ENCODE measurements around the gene TSC22D4. TPM values are rescaled to one million over a fixed set of nuclear protein-coding genes. Genes with fewer than 3 reads are reported as not detected.

The TSC22D4 gene
- total RNA-seq, 2 experiments from 2014 or later: 133 to 136 TPM

GRCh38 chr7:100427762-100428198 is 51.2 kb downstream of the TSC22D4 start:
- CTCF ChIA-PET: interaction anchor here (0.8 to 2.7 kb wide), 7 partner anchors 9 to 425 kb away, joined by 4 to 9 read pairs (median 5); partner anchors contain the start of genes MOSPD3, PPP1R35 and SLC12A9
- DNase-seq: no peak

DNA sequence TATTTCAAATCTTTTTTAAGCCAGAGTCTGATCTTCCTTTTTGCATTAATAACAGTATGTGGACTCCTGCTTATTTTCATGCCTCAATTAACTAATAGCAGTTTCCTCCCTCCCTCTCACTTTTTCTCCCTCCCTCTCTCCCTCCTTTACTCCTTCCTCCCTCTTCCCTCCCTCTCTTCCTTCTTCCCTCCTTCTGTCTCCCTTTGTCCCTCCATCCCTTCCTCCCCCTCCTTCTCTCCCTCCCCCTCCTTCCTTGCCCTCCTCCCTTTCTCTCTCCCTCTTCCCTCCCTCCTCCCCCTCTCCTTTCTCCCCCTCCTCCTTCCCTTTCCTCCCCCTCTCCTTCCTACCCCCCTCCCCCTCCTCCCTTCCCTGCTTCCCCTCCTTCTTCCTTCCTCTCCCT is 52.5 kb downstream of the TSC22D4 start:
- Mint-ChIP-seq H3K27me3 (peaks cover 3% of the 10 kb centered on the region), H3K27ac (no peak overlapping the region), H3K4me1 (peaks cover 28% of the 10 kb centered on the region), H3K36me3 (ENCODE audit: low read depth) (peaks cover 26% of the 10 kb centered on the region), H3K9me3 (no peaks in the 10 kb centered on the region), H3K4me3 (no peak overlapping the region)
- DNase-seq: no peak
- ChIA-PET POLR2A (interaction anchor here (3.0 kb wide), 1 partner anchor 11 kb away, joined by 30 read pairs; the partner anchor contains the start of gene PPP1R35), CTCF (no interaction called here)

More at GRCh38 chr7:100427762-100428198, 51.2 kb downstream of the TSC22D4 start:
- H3K4me1 Mint-ChIP-seq: peaks cover 40% of the 10 kb centered on the region
- peaks cover 3% of the 10 kb centered on the region for H3K27me3 Mint-ChIP-seq
- H3K27ac Mint-ChIP-seq: peak overlapping the region; percentile 100
- H3K36me3 Mint-ChIP-seq (ENCODE audit: low read depth): peaks cover 38% of the 10 kb centered on the region
- POLR2A ChIA-PET: interaction anchor here (0.7 to 3.2 kb wide), 22 partner anchors 9 to 870 kb away, joined by 3 to 43 read pairs (median 10); partner anchors contain the start of genes AP4M1, FBXO24, LRCH4 and MCM7
- H3K9me3 Mint-ChIP-seq: no peaks in the 10 kb centered on the region
- H3K4me3 Mint-ChIP-seq: peak overlapping the region; percentile 92

GRCh38 chr7:100425347-100425746 is 53.7 kb downstream of the TSC22D4 start:
- H3K27me3 Mint-ChIP-seq: peaks cover 3% of the 10 kb centered on the region
- no peaks in the 10 kb centered on the region for H3K9me3 Mint-ChIP-seq
- DNase-seq: no peak
- H3K4me3 Mint-ChIP-seq: no peak overlapping the region
- H3K27ac Mint-ChIP-seq: no peak overlapping the region
- peaks cover 18% of the 10 kb centered on the region for H3K36me3 Mint-ChIP-seq (ENCODE audit: low read depth)
- POLR2A ChIA-PET: no interaction called here
- H3K4me1 Mint-ChIP-seq: peaks cover 17% of the 10 kb centered on the region
- CTCF ChIA-PET: interaction anchor here (1.1 kb wide), 1 partner anchor 17 kb away, joined by 3 read pairs; no protein-coding TSS in a partner anchor

DNA sequence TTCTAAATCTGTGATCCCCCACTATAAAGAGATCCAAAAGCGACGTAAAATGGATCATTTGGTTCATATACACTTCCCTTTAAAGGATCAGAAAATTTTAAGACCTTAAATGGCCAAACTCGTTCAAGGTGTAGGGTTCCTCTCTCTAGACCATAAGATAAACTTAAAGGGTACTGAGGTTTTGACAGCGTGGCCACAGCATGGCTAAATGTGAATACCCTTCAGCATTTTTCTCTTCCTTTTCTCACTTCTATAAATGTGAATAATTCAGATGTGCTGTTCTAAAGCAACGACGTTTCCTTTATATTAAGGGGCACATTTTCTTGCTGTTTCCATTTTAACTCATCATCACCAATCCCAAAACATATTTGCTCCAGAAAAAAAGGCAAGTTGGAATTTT is 55.7 kb downstream of the TSC22D4 start:
- ChIA-PET CTCF (interaction anchor here (1.6 kb wide), 1 partner anchor 291 kb away, joined by 4 read pairs; no protein-coding TSS in a partner anchor), POLR2A (no interaction called here)
- no peak for DNase-seq
- Mint-ChIP-seq H3K9me3 (no peaks in the 10 kb centered on the region), H3K27ac (no peak overlapping the region), H3K36me3 (ENCODE audit: low read depth) (peaks cover 5% of the 10 kb centered on the region), H3K4me1 (peaks cover 6% of the 10 kb centered on the region), H3K27me3 (peaks cover 3% of the 10 kb centered on the region), H3K4me3 (no peak overlapping the region)

- H3K27me3 Mint-ChIP-seq: no peaks in the 10 kb centered on the region
- no peaks in the 10 kb centered on the region for H3K4me1 Mint-ChIP-seq
- H3K27ac Mint-ChIP-seq: no peak overlapping the region
- DNase-seq: no peak
- no peaks in the 10 kb centered on the region for H3K9me3 Mint-ChIP-seq
- H3K36me3 Mint-ChIP-seq (ENCODE audit: low read depth): no peaks in the 10 kb centered on the region
- POLR2A ChIA-PET: interaction anchor here (0.9 to 1.2 kb wide), 2 partner anchors 12 to 319 kb away, joined by 3 read pairs; partner anchors contain the start of genes AP4M1 and MCM7
- no peak overlapping the region for H3K4me3 Mint-ChIP-seq
- CTCF ChIA-PET: interaction anchor here (0.5 to 3.3 kb wide), 2 partner anchors 12 to 287 kb away, joined by 3 to 13 read pairs; no protein-coding TSS in a partner anchor
These were observed 59.3 kb downstream of the TSC22D4 start for GRCh38 chr7:100419660-100420226.

- Mint-ChIP-seq H3K4me3 (no peak overlapping the region), H3K9me3 (no peaks in the 10 kb centered on the region), H3K4me1 (peaks cover under 1% of the 10 kb centered on the region), H3K27me3 (no peaks in the 10 kb centered on the region), H3K27ac (no peak overlapping the region), H3K36me3 (ENCODE audit: low read depth) (no peaks in the 10 kb centered on the region)
- CTCF ChIA-PET: interaction anchor here (0.5 to 1.1 kb wide), 2 partner anchors 11 to 286 kb away, joined by 3 to 5 read pairs; no protein-coding TSS in a partner anchor
- DNase-seq: no peak
- POLR2A ChIA-PET: interaction anchor here (1.2 to 1.3 kb wide), 2 partner anchors 9 to 11 kb away, joined by 3 read pairs; partner anchors contain the start of gene ZCWPW1
These were observed 59.9 kb downstream of the TSC22D4 start for GRCh38 chr7:100418930-100419659.

Other genes starting within 250 kb of the TSC22D4 start
- not detected for gene SPDYE3, start 171.5 kb downstream of the TSC22D4 start, total RNA-seq
- gene PILRB, start 121.1 kb downstream of the TSC22D4 start, total RNA-seq: 10 to 100 TPM; 39.8 to 40.6 TPM
- gene PILRA, start 105.7 kb downstream of the TSC22D4 start, total RNA-seq: 1 to 10 TPM; 1.3 to 1.5 TPM
- gene ZCWPW1, start 50.5 kb downstream of the TSC22D4 start, total RNA-seq: 1 to 10 TPM; 2.7 to 3.0 TPM
- gene MEPCE, start 49.4 kb downstream of the TSC22D4 start, total RNA-seq: 10 to 100 TPM; 36.7 to 40.1 TPM
- 100 to 1,000 TPM; 100 to 101 TPM for gene PPP1R35, start 42.7 kb downstream of the TSC22D4 start, total RNA-seq
- gene SPACDR, start 15.0 kb downstream of the TSC22D4 start, total RNA-seq: 1 to 10 TPM; 4.0 to 4.3 TPM
- under 1 TPM; 0.05 to 0.13 TPM for gene NYAP1, start 4.7 kb upstream of the TSC22D4 start, total RNA-seq
- 10 to 100 TPM; 53.9 to 59.8 TPM for gene AGFG2, start 60.0 kb upstream of the TSC22D4 start, total RNA-seq
- gene SAP25, start 94.7 kb upstream of the TSC22D4 start, total RNA-seq: 10 to 100 TPM; 29.1 to 30.0 TPM
- 100 to 1,000 TPM; 199 to 204 TPM for gene LRCH4, start 106.9 kb upstream of the TSC22D4 start, total RNA-seq
- gene FBXO24, start 107.1 kb upstream of the TSC22D4 start, total RNA-seq: 1 to 10 TPM; 1.8 to 2.7 TPM
- 10 to 100 TPM; 16.0 to 18.7 TPM for gene PCOLCE, start 123.1 kb upstream of the TSC22D4 start, total RNA-seq
- gene MOSPD3, start 133.3 kb upstream of the TSC22D4 start, total RNA-seq: 10 to 100 TPM; 47.2 to 53.3 TPM
- 1 to 10 TPM; 8.8 to 9.2 TPM for gene TFR2, start 162.3 kb upstream of the TSC22D4 start, total RNA-seq
- not detected for gene ACTL6B, start 177.2 kb upstream of the TSC22D4 start, total RNA-seq
- gene GNB2, start 194.5 kb upstream of the TSC22D4 start, total RNA-seq: 100 to 1,000 TPM; 263 to 266 TPM
- gene GIGYF1, start 215.0 kb upstream of the TSC22D4 start, total RNA-seq: 10 to 100 TPM; 43.4 to 47.4 TPM
- 10 to 100 TPM; 32.5 to 35.2 TPM for gene POP7, start 226.9 kb upstream of the TSC22D4 start, total RNA-seq
- not detected for gene EPO, start 241.3 kb upstream of the TSC22D4 start, total RNA-seq